ENCODE results near the gene PALLD. TPM values are rescaled to one million over a fixed set of nuclear protein-coding genes. Genes with fewer than 3 reads are reported as not detected.

Gene PALLD
- total and polyA plus RNA-seq, 2 of the 8 experiments (the other 6 are each of a cell fraction or from before 2014, with no cell fraction given) = 10.5 to 25.0 TPM

DNA sequence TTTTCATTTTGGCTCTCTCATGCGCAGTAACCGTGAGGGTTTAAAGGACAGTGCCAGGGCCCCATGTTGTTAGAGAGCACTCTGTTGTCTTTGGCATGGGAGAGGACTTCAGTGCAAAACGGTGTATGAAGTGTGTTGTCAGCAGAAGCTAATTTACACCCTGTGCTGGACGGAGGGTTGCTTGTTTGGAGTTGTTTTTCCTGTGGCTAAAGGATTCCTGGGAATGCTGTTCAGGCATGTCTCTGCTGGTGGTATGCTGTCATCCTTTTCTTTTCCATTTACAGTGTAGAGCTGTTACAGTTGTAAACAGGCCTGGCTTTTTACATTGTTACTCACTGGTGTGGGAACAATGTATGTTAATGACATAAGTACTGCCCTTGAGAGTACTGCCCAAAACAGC, 306.9 kb downstream of the PALLD start (continued):
- TF ChIP-seq, protein P1, sequence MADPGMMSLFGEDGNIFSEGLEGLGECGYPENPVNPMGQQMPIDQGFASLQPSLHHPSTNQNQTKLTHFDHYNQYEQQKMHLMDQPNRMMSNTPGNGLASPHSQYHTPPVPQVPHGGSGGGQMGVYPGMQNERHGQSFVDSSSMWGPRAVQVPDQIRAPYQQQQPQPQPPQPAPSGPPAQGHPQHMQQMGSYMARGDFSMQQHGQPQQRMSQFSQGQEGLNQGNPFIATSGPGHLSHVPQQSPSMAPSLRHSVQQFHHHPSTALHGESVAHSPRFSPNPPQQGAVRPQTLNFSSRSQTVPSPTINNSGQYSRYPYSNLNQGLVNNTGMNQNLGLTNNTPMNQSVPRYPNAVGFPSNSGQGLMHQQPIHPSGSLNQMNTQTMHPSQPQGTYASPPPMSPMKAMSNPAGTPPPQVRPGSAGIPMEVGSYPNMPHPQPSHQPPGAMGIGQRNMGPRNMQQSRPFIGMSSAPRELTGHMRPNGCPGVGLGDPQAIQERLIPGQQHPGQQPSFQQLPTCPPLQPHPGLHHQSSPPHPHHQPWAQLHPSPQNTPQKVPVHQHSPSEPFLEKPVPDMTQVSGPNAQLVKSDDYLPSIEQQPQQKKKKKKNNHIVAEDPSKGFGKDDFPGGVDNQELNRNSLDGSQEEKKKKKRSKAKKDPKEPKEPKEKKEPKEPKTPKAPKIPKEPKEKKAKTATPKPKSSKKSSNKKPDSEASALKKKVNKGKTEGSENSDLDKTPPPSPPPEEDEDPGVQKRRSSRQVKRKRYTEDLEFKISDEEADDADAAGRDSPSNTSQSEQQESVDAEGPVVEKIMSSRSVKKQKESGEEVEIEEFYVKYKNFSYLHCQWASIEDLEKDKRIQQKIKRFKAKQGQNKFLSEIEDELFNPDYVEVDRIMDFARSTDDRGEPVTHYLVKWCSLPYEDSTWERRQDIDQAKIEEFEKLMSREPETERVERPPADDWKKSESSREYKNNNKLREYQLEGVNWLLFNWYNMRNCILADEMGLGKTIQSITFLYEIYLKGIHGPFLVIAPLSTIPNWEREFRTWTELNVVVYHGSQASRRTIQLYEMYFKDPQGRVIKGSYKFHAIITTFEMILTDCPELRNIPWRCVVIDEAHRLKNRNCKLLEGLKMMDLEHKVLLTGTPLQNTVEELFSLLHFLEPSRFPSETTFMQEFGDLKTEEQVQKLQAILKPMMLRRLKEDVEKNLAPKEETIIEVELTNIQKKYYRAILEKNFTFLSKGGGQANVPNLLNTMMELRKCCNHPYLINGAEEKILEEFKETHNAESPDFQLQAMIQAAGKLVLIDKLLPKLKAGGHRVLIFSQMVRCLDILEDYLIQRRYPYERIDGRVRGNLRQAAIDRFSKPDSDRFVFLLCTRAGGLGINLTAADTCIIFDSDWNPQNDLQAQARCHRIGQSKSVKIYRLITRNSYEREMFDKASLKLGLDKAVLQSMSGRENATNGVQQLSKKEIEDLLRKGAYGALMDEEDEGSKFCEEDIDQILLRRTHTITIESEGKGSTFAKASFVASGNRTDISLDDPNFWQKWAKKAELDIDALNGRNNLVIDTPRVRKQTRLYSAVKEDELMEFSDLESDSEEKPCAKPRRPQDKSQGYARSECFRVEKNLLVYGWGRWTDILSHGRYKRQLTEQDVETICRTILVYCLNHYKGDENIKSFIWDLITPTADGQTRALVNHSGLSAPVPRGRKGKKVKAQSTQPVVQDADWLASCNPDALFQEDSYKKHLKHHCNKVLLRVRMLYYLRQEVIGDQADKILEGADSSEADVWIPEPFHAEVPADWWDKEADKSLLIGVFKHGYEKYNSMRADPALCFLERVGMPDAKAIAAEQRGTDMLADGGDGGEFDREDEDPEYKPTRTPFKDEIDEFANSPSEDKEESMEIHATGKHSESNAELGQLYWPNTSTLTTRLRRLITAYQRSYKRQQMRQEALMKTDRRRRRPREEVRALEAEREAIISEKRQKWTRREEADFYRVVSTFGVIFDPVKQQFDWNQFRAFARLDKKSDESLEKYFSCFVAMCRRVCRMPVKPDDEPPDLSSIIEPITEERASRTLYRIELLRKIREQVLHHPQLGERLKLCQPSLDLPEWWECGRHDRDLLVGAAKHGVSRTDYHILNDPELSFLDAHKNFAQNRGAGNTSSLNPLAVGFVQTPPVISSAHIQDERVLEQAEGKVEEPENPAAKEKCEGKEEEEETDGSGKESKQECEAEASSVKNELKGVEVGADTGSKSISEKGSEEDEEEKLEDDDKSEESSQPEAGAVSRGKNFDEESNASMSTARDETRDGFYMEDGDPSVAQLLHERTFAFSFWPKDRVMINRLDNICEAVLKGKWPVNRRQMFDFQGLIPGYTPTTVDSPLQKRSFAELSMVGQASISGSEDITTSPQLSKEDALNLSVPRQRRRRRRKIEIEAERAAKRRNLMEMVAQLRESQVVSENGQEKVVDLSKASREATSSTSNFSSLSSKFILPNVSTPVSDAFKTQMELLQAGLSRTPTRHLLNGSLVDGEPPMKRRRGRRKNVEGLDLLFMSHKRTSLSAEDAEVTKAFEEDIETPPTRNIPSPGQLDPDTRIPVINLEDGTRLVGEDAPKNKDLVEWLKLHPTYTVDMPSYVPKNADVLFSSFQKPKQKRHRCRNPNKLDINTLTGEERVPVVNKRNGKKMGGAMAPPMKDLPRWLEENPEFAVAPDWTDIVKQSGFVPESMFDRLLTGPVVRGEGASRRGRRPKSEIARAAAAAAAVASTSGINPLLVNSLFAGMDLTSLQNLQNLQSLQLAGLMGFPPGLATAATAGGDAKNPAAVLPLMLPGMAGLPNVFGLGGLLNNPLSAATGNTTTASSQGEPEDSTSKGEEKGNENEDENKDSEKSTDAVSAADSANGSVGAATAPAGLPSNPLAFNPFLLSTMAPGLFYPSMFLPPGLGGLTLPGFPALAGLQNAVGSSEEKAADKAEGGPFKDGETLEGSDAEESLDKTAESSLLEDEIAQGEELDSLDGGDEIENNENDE (IDR thresholded peaks at IDR 0.05; ENCODE audit: insufficient replicate concordance, low read length) = peak; percentile 25
- no peak for TF ChIP-seq PHF8 (conservative IDR thresholded peaks at IDR 0.05; ENCODE audit: low read depth, low read length)
- TF ChIP-seq JUND (IDR thresholded peaks at IDR 0.05; ENCODE audit: low read length) = peak; percentile 38; the same call in 1 of the 2 replicates
- no peak for TF ChIP-seq CHD2 (IDR thresholded peaks at IDR 0.05; ENCODE audit: low read length)
- TF ChIP-seq, protein P2, sequence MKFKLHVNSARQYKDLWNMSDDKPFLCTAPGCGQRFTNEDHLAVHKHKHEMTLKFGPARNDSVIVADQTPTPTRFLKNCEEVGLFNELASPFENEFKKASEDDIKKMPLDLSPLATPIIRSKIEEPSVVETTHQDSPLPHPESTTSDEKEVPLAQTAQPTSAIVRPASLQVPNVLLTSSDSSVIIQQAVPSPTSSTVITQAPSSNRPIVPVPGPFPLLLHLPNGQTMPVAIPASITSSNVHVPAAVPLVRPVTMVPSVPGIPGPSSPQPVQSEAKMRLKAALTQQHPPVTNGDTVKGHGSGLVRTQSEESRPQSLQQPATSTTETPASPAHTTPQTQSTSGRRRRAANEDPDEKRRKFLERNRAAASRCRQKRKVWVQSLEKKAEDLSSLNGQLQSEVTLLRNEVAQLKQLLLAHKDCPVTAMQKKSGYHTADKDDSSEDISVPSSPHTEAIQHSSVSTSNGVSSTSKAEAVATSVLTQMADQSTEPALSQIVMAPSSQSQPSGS (IDR thresholded peaks at IDR 0.05; ENCODE audit: low read length) = peak; percentile 84; the same call in 1 of the 2 replicates
- TF ChIP-seq SRF (IDR thresholded peaks at IDR 0.05; ENCODE audit: low read depth, low read length) = no peak
- TF ChIP-seq KDM5A (IDR thresholded peaks at IDR 0.05; ENCODE audit: low read length) = no peak
- no peak for TF ChIP-seq SUZ12 (IDR thresholded peaks at IDR 0.05; ENCODE audit: low read length)
- peak in 1 of 2 experiments; percentile 82; a peak in 1 of 3 replicates for TF ChIP-seq EP300 (IDR thresholded peaks at IDR 0.05; ENCODE audit: borderline replicate concordance in 1 of 2, low read depth in 2 of 2, low read length in 2 of 2)

Data from H1 (cell line).